HG03159 (cell line): Measurements from ENCODE around the gene ASTN1.

ENCODE experiments used
- ATAC-seq: cut with Tn5 transposase; IDR thresholded peaks from one replicate; pipeline ENCODE4 v1.9.1; 2021; ENCODE audit warnings: mild to moderate bottlenecking, moderate library complexity; ENCODE audit not compliant: unreplicated experiment

Gene ASTN1

DNA sequence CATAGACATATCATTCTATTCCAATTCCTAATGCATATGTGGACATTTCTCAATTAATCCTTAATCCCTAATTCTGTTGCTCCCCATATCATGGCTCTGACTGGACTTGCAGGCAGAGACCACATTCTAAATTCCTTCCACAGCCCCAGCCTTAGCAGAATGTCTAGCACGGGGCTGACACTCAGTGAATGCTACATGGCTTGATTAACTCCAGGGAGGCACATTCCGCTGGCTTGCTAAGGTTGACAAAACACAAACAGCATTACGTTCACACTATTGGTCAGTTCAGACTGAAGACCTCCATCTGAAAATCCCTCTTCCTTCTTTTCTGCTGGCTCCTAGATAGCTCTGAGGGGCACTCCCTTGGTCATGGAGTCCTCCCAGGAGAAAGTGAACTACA, 119.4 kb downstream of the ASTN1 start:
- no peak for ATAC-seq

DNA sequence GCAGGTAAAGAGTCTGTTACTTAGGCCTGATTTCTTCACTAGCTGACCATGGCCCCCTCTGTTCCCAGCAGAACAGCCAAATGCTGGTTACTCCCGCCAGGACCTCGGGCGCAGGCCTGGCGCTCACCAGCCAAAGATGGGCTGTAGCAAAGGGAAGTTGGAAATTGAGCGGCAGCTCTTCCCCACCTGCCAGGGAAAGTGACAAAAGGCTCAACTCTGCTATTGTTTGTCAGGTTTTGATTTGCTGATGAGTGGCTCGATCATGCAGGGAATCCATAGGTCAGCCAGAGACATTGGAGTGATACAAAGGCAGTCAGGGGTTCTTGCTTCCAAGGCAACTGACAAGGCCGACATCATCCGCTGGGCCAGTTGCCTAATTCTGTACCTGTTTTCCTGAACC, 120.1 kb downstream of the ASTN1 start:
- ATAC-seq = no peak

DNA sequence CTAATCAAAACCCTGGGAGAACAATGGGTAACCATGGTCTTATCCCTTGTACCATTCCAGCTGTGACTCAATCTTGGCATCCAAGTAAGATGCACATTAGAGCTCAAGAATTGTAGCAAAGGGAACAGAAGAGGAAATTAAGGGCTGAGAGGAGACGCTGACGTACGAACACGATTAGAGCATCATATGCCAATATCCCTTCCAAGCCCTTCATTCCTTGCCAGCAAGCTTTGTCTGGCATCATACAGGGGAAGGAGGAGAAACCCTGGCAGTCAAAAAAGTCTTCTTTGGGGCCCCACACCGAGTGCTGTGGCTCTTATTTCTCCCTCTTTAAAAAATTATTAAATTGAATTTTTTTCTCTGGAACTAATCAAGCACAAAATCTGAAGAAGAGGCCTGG, 120.9 kb downstream of the ASTN1 start:
- no peak for ATAC-seq

DNA sequence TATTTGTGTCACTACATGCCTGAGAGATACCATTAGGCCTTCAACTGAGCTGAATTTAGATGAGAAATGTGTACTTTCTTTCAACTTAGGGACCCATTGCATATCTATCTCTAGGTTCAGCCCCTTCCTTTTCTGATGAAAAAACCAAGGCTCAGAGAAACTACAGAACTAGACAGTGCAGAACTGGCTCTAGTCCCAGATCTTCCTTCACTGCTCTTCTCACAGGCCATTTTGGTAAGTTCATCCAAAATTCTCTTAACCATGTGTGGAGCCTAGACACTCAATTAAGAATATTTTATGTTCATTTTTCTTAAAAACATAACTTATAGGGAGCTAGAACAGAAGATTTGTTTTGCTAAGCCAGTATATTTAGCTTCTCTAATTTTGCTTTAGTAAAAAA, 128.9 kb downstream of the ASTN1 start:
- no peak for ATAC-seq

DNA sequence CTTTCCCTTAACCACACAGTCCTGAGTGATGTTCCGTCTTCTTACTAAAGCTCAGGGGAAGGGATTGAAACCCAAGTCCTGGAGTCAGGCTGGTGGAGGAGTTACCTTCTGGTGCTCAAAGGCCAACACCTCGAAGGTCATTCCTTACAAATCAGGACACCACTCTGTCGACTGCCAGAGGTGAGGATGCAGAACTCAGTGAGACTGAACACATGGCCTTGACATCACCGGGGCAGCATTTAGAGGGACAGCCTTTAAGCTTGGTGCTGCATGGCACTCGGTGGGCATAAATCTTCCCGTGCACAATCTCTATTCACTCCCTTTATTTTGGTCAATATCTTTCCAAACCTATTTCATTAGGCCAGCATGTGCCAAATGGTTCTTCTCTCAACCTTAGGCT, 130.9 kb downstream of the ASTN1 start:
- no peak for ATAC-seq

DNA sequence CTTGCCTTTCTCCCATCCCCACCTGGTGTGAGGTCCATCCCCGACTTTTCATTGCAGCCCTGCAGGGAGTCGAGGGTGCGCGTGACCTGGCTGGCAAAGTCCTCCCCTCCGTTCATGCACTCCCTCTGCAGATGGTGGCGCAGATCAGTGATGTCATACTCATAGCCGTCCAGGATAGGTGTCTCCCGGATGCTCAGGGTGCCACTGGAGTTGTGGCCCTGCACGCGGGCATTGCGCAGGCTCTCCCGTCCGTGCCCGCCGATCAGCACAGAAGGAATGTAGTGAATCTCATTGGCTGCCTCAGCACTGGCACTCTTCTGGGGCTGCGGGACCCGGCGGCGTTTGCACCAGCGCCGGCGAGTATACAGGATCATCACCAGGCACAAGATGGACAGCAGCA, 132.1 kb downstream of the ASTN1 start:
- ATAC-seq = no peak

DNA sequence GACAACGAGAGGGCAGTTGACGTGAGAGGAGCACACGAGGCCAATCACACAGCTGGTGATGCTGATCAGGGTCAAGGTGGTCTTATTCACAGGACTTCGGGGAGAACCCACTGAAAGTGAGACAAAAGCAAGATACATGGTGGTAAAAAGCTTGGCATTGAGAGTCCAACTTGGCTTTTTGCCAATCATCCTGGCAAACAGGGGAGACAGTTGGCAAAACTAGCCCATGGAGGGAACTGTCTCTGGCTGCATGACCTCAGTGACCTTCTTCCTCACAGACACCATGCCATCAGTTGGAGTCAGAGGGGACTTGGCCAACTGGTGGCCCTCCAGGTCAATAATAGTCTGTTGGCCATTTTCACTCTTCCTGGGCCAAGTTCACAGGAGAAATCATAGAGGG, 139.9 kb downstream of the ASTN1 start:
- ATAC-seq = no peak

DNA sequence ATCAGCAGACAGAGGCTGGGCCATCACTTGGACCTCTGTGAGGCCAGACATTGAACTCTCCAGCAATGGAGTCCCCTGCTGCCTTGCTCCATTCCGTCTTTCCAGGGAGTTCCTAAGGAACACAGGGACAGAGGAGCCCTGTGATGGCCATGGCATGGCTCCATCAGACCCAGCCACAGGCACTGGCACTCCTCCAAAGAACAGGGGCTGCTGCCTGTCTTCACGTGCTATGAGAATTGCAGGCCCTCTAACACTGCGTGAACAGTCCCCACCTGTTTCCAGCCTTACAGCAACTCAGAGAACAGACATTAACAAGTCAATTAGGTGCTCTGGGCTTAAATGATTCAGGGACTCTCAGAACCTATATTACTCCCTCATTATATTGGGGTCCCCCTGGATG, 140.8 kb downstream of the ASTN1 start:
- no peak for ATAC-seq

DNA sequence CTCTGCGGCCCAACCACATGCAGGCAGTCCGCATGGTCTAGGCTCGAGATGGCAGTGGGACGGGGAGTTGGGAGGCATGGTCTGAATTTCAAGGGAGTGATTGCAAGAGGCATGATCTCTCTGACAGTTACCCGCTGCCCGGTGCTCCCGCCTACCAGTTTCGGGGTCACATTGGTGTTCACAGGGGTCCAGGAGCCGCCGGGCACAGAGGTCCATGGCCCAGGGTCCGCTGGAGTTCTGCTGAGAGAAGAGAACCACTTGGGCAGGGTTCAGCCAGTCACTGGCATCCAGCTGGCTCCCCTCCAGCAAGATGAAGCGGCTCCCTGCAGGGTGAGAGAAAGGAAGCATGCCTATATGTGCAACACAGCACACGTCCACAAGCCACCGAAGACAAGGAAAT, 141.3 kb downstream of the ASTN1 start:
- ATAC-seq = no peak

DNA sequence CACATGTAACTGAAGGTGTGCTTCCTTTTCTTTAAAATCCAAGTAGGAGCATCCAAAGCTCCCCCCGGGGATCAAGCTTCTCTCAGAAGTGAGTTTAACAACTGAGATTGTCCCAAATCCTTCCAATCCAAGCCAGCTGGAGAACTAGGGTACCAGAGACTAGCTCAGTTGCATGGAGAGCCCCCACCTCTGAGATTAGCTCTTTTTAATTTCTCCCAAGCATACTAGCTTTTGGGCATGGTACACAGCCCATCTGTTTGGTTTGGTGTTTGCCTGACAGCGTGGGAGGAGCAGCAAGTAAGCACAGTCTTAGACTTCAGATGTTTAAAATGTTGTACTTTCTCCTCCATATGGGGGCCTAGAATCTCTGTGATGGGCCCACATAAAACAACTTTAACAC, 142.8 kb downstream of the ASTN1 start:
- ATAC-seq = no peak

DNA sequence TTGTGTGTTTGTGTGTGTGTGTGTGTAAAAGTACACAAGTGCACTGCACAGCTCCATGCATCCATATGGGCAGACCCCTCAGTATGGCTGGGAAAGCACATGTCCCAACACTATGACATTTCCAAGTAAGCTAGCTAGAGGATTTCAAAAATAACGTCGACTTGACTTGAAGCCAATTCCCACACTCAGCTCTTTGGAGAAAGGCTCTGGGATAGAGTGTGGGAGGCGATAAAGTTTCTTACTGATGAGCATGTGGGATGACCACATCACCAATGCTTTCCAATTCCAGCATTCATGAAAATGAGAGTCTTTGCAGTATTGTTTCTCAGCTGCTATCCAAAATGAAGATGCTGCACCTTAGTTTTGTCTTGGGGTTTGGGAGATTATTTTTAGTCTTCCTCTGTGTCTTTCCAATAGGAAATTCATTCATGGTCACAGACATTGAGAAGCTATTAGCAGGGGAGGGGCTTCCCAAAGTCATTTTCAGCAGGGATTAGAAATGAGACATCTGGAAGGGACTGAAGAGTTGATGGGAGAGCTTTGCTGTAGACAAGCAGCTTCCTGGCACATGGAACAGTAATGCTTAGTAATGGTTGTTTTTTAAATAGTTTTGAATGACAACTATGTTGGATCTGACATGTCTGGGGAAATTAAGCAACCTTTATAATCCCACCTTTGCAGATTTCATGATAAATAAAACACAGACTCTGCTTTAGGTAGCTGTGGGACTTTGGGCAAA, 143.5 kb downstream of the ASTN1 start:
- ATAC-seq = no peak

DNA sequence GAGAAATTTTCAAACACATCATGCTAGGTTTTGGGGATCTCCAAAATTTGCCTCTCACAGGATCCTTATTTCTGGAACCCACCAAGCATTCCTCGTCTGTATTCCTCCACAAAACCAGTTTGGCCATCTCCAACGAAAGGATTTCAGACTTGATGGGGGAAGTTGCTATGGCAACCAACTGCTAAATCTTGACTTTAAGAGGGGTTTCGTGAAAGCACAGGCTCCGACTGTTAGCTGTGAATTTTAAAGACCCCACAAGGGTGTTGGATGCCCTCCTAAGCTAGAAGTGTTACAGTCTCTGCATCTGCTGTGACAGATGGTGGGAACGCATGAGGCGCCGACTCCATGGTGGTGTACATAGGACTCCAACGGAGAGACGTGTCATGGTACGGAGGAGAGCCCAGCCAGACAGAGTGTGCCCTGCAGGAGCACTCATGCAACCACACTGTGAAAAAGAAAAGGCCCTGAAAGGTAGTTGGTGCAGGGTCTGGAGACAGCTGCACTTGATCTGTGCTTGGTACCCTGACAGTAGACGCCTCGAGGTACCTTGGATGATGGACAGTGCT, 147.1 kb downstream of the ASTN1 start:
- ATAC-seq = no peak

DNA sequence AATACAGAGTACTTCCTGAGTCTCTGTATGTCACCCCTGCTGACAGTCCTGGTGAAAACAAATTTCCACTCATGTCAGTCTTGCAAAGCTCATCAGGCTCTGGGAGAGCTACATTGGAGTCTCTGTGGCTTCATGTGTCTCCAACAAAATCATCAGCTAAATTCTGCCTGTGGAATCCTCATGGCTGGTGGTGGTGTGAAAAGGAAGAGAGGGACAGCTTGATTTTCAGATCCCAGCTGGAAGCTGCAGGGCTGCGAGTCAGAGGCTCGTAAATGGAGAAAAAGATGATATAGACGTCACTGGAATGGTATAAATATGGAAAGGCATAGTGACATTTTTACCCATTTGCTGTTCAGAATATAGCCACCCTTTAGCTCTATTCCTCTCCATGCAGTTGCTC, 150.2 kb downstream of the ASTN1 start:
- no peak for ATAC-seq

DNA sequence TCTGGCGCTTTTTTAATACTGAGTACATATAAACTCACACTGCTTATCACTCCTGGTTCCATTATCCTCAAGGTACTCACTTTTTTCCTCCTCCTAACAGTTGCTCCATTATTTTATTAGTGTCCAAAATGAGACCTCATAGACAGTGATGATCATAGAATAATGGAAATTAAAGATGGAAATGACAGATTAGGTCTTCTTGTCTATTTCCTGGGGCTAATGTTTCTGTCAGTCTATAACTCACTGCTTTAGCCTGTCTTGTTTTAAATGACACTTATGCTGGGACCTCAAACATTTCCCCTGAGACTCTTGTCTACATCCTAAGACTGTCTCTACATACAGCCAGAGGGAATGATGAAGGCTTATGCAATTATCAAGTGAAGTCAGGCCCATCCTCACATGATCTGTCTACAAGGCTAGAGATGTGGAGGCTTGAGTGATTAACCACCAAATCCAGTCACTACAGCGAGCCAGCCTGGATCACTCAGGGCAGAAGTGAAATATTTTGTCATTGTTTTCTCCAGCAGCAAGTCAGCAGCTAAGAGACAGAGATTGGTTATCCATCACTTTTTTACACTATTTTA, 152.1 kb downstream of the ASTN1 start:
- no peak for ATAC-seq

DNA sequence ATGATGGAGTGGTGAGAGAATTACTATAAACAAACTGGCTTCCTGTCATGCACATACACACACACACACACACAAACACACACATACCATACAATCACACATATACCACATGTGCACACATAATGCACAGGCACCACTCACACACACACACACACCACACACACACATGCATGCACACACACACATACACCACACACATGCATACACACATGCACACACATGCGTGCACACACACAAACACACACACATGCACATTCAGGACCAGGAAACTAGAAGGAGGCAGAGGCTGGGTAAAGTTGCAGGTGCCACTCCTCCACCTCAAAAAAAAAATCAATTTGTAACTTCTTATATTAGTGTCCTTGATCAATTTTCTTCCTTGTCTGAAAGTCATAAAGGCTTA, 153.0 kb downstream of the ASTN1 start:
- ATAC-seq = no peak

DNA sequence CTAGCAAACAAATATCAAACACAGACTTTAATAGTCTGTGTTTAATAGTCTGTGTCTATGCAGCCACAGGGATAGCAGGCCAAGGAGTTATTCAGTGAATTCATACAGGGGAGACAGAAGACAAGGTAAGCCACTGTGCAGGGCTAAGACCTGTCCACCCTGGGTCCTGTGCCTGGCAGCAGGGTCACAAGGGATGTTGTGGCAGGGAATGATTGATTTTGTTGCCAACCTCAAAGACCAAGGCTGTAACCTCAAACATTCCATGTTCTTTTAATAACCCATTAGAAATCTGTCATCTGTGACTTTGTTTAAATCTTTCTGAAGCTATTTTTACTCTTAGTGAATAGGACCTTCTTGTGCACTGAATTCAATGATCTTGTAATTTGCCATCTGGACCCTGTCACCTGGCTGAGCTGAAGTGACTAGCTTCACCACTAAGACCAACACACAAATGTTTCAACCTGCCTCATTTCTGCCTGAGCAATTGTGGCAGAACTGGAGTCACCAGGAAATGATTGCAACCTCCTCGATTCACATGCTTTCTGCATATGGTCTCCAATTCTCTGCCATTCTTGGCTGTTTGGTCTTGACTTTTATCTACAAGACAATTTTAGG, 154.2 kb downstream of the ASTN1 start:
- no peak for ATAC-seq

DNA sequence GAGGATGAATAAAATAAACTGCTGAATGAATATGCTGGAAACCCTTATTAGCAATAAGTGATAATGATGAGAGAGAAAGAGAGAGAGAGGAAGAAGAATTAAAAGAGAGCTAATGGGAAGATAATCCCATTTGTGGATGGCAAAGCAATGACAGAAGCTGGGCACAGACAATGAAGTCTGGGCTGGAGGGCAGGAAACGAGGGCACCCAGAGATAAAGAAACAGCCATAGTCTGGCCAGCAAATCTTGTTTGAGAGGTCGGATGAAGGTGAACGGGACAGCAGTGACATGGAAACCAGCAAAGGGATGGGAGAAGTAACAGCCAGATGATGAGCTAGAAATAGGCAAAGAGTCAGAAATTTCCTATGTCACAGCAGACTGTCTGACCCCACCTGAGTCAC, 155.9 kb downstream of the ASTN1 start:
- ATAC-seq = no peak

DNA sequence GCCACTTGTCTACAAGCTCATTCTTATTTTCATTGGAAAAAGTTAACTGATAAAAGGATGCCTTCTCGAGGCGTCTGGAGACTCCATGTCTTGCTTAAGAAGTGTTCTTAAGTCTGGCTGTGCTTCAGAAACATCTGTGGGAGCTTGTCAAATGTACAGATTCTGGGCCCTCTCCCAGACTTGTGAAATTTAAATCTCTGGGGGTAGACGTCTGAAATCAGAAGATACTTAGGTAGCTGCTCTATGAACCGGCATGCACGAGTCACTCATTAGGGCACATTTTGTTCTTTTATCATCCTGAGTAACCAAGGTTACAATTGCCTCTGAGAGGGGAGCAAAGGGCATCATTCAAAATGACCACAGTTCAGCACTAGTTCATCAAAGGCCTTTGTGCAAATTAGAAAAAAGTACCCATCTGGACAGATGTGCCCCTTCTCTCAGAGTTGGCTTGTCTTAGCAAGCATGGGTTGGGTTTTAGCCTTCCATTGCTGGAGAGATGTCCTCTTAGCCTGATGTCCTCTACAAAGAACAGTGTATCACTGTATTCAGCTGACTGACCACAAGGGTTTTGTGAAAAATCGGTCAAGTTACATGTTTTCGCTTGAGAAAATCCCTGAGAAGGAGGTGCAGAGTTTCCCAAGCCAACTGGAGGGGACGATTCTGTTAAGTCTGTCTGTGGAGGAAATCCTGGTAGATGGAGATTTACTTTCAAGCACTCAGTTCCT, 156.9 kb downstream of the ASTN1 start:
- ATAC-seq = no peak

DNA sequence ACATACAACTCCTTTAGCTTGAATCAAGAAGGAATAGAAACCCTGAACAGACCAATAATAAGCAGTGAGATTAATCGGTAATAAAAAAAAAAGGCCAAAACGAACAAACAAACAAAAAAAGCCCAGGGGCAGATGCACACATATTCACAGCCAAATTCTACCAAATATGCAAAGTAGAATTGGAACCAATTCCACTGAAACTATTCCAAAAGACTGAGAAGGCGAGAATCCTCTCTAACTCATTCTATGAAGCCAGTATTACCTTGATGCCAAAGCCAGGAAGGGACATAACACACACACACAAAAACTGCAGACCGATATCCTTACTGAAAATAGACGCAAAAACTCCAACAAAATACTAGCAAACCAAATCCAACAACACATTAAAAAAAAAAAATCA, 161.6 kb downstream of the ASTN1 start:
- ATAC-seq = no peak

DNA sequence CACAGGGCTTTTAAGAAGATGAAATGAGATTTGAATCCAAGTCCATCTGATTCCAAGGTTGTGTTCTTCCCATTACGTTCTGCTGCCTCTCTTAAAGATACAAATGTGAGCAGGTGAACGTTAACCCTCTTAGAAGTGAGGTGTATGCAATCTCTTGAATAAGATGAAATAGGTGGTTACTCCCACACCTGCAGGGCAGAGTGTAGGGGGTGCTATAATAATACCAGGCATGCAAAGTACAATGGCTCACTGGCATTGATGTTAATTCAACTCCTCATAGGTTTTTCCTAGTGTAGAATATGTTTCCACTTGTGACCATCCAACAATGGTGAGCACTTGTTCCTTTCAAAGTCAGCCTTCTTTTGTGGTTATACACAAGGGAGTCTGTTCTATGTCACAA, 163.0 kb downstream of the ASTN1 start:
- no peak for ATAC-seq

DNA sequence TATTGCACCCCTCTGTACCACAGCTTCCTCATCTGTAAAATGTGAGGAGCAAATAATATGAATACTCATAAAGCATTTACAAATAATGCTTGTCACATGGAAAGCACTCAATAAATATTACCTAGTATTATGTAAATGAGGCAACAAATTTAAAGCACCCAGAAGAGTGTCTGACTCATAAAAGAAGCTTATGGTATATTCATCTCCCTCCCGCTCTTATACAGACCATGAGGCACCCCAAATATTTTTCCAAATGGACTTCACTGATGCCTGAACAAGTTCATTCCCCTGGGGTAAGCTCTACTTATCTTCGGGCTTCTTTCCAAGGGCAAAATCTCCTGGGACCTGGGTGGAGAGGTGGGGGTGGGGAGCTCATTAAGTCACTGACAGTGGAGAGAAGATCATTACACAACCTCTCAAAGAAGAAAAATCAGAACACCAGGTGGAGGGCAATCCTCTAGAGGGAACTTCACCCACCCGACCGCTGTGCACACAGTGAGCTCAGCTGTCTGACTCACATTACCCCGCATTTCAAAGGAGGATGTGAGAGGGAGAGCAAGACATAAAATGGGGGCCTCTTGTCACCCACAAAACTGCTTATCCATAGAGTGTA, 166.2 kb downstream of the ASTN1 start:
- no peak for ATAC-seq
